ENCODE measurements around the gene SIRT2. TPM values are rescaled to one million over a fixed set of nuclear protein-coding genes. Genes with fewer than 3 reads are reported as not detected.

Gene SIRT2
- total RNA-seq, 1 experiment from 2014 or later = 8.4 TPM

- no peak overlapping the region for H2BK12ac ChIP-seq (ENCODE audit: insufficient read length, low read depth, low read length)
- no peak overlapping the region for H3K18ac ChIP-seq (ENCODE audit: insufficient read length, low read depth, low read length)
- no peaks in the 10 kb centered on the region for H3K27me3 ChIP-seq (ENCODE audit: insufficient read depth, low read length)
- no peaks in the 10 kb centered on the region for H3K9me3 ChIP-seq (ENCODE audit: control insufficient read depth, low read depth, low read length)
- no peak overlapping the region for H3T11ph ChIP-seq (ENCODE audit: low read length)
- H3K56ac ChIP-seq (ENCODE audit: insufficient read length, low read depth, low read length) = no peak overlapping the region
- no peak for TF ChIP-seq CTCF (conservative IDR thresholded peaks at IDR 0.05)
- Mint-ChIP-seq H3K36me3 (ENCODE audit: insufficient read depth in 1 of 3, low read depth in 3 of 3) (peaks cover 25 to 46% (median 33%) of the 10 kb centered on the region in 3 experiments; a peak in 6 of 7 replicates), H3K4me3 (no peak overlapping the region), H3K4me1 (no peaks in the 10 kb centered on the region), H3K27ac (no peak overlapping the region), H3K9me3 (no peaks in the 10 kb centered on the region), H3K27me3 (ENCODE audit: low read depth) (no peaks in the 10 kb centered on the region)
- no peak overlapping the region for H2BK5ac ChIP-seq (ENCODE audit: insufficient read length, low read length)
- H4K5ac ChIP-seq (ENCODE audit: insufficient read length, low read depth, low read length) = no peak overlapping the region
- H4K20me1 ChIP-seq (ENCODE audit: control insufficient read depth, insufficient read depth, insufficient read length) = no peaks in the 10 kb centered on the region
- H3K23me2 ChIP-seq (ENCODE audit: insufficient read length, low read depth, low read length, poor library complexity, severe bottlenecking) = no peaks in the 10 kb centered on the region
- no peak overlapping the region for H4K91ac ChIP-seq (ENCODE audit: insufficient read length, low read depth, low read length)
- H3K23ac ChIP-seq (ENCODE audit: insufficient read length, low read depth, low read length) = no peak overlapping the region
- H3K79me1 ChIP-seq (ENCODE audit: insufficient read depth, low read depth, low read length, poor library complexity, severe bottlenecking) = no peaks in the 10 kb centered on the region
- no peak overlapping the region for H2AK5ac ChIP-seq (ENCODE audit: insufficient read length, low read length)
- H3K4me2 ChIP-seq (ENCODE audit: insufficient read depth, insufficient read length, low read length) = no peak overlapping the region
- H2BK20ac ChIP-seq (ENCODE audit: low read depth, low read length, poor library complexity, severe bottlenecking) = no peak overlapping the region
- no CpG with 5 or more reads among the region's 20 CpGs for WGBS (ENCODE audit: extremely low coverage, insufficient read length, low lambda C conversion rate)
- H2BK120ac ChIP-seq (ENCODE audit: low read depth, low read length, poor library complexity, severe bottlenecking) = no peak overlapping the region
- no peaks in the 10 kb centered on the region for H3K4me1 ChIP-seq (ENCODE audit: insufficient read depth, low read length)
- DNase-seq = no peak
- H3K4ac ChIP-seq (ENCODE audit: low read depth, low read length) = no peak overlapping the region
- no peak overlapping the region for H3K27ac ChIP-seq (ENCODE audit: insufficient read length, low read depth, low read length)
- no peaks in the 10 kb centered on the region for H3K79me2 ChIP-seq (ENCODE audit: insufficient read depth, low read length)
- H3K14ac ChIP-seq (ENCODE audit: insufficient read depth, low read length) = no peak overlapping the region
- no peak overlapping the region for H2AFZ ChIP-seq (ENCODE audit: low read length)
- no peak overlapping the region for H3K9ac ChIP-seq (ENCODE audit: extremely low read depth, insufficient read length, low read length)
- no peak overlapping the region for H4K8ac ChIP-seq (replicated peaks; ENCODE audit: insufficient read length, low read depth, low read length)
- H2BK15ac ChIP-seq (ENCODE audit: low read depth, low read length) = no peak overlapping the region
These were observed 22.2 kb upstream of the SIRT2 start for GRCh38 chr19:38921420-38922274.

Data from H9 (cell line).